GM12878 (cell line): Measurements from ENCODE around the gene DEXI. TPM values are rescaled to one million over a fixed set of nuclear protein-coding genes. Genes with fewer than 3 reads are reported as not detected.

Source experiments
- ASH2L ChIP-seq: fragments of 300-600, 200-600 bp; sonication (generic); IDR thresholded peaks from 2 replicates; pipeline ENCODE4 v1.6.1; 2017; ENCODE audit warnings: low read depth, mild to moderate bottlenecking, borderline replicate concordance
- BACH1 ChIP-seq: fragments of 450-650 bp; IDR thresholded peaks from 2 replicates; pipeline ENCODE4 v1.6.1; 2017; ENCODE audit warnings: mild to moderate bottlenecking, borderline replicate concordance
- BMI1 ChIP-seq: fragments of 450-650 bp; IDR thresholded peaks from 2 replicates; pipeline ENCODE4 v1.6.1; 2016; ENCODE audit warnings: mild to moderate bottlenecking, moderate library complexity, borderline replicate concordance
- IKZF2 ChIP-seq, 2 experiments: fragments of 450-650 bp; IDR thresholded peaks; 2 replicates each; pipeline ENCODE4 v1.6.1; 2017; ENCODE audit warnings: mild to moderate bottlenecking in 2 of 2, moderate library complexity in 2 of 2
- MTA2 ChIP-seq: fragments of 450-650 bp; IDR thresholded peaks from 2 replicates; pipeline ENCODE4 v1.6.1; 2016; ENCODE audit warnings: low read depth, mild to moderate bottlenecking, moderate library complexity
- MYB ChIP-seq: fragments of 150-350 bp; IDR thresholded peaks from 2 replicates; pipeline ENCODE4 v1.6.1; 2014; ENCODE audit warnings: mild to moderate bottlenecking, low read depth, low read length, borderline replicate concordance
- NFIC ChIP-seq: IDR thresholded peaks from 2 replicates; pipeline ENCODE4 v1.6.1; 2012; ENCODE audit warnings: low read depth, mild to moderate bottlenecking, inconsistent platforms, low read length, moderate library complexity
- NFYB ChIP-seq: IDR thresholded peaks from 2 replicates; pipeline ENCODE4 v1.6.1; 2011; ENCODE audit warnings: low read depth, mild to moderate bottlenecking, low read length, improper control_type of control experiment, moderate library complexity; ENCODE audit not compliant: insufficient read depth
- PML ChIP-seq: IDR thresholded peaks from 2 replicates; pipeline ENCODE4 v1.6.1; 2012; ENCODE audit warnings: low read length, inconsistent platforms
- POLR2AphosphoS2 ChIP-seq: IDR thresholded peaks from 2 replicates; pipeline ENCODE4 v1.6.1; 2011; ENCODE audit warnings: low read depth, mild to moderate bottlenecking, low read length, improper control_type of control experiment, moderate library complexity
- POU2F2 ChIP-seq: IDR thresholded peaks from 3 replicates; pipeline ENCODE4 v1.6.1; 2011; ENCODE audit warnings: low read depth, mild to moderate bottlenecking, low read length, borderline replicate concordance
- SIX5 ChIP-seq: IDR thresholded peaks from 2 replicates; pipeline ENCODE4 v1.6.1; 2011; ENCODE audit warnings: mild to moderate bottlenecking, low read depth, low read length, moderate library complexity; ENCODE audit not compliant: severe bottlenecking
- SP1 ChIP-seq: IDR thresholded peaks from one replicate; pipeline ENCODE4 v1.6.1; 2011; ENCODE audit warnings: low read depth, low read length
- TARDBP ChIP-seq: IDR thresholded peaks from 2 replicates; pipeline ENCODE4 v1.6.1; 2016; ENCODE audit warnings: borderline replicate concordance
- polyA plus RNA-seq, 11 experiments: library from polyadenylated mRNA; depleted of rRNA in 4 of 11; unstranded in 6 of 11; stranded (reverse) in 5 of 11; fragments of >200 nt; fragmentation: Nextera tagmentation in 4 of 11; fragmentation: Illumina TruSeq in 1 of 11; extraction: Ambion mirVana in 4 of 11; extraction: Trizol in 1 of 11; gene quantifications; 1 replicate in 1 of 11; 2 replicates in 10 of 11; pipeline versions ENCODE4 v1.2.1 to v1.2.3, GENCODE V29; 2011 to 2016; ENCODE audit warnings: inconsistent platforms in 2 of 11, missing spikeins in 2 of 11, low read depth in 1 of 11
- total RNA-seq, 4 experiments: library from RNA; depleted of rRNA in 3 of 4; stranded (reverse); fragments of >200 nt in 3 of 4; fragmentation: Illumina TruSeq in 1 of 4; extraction: Trizol in 1 of 4; gene quantifications; 2 replicates each; pipeline versions ENCODE4 v1.2.1 to v1.2.3, GENCODE V29; 2013 to 2021
- TF ChIP-seq, protein P1 (sequence below): fragments of 450-650 bp; formaldehyde crosslinking; IDR thresholded peaks from 2 replicates; pipeline ENCODE4 v1.4.0; 2020; ENCODE audit warnings: mild to moderate bottlenecking, moderate library complexity
- TF ChIP-seq, protein P2 (sequence below): fragments of 450-650 bp; conservative IDR thresholded peaks from 2 replicates; pipeline ENCODE4 v1.6.1; 2017; ENCODE audit warnings: mild to moderate bottlenecking, moderate library complexity
- TF ChIP-seq, protein P3 (sequence below): fragments of 450-650 bp; IDR thresholded peaks from 2 replicates; pipeline ENCODE4 v1.6.1; 2017; ENCODE audit warnings: mild to moderate bottlenecking, low read depth, inconsistent platforms; ENCODE audit not compliant: poor library complexity, severe bottlenecking
- TF ChIP-seq, protein P4 (sequence below): fragments of 450-650 bp; IDR thresholded peaks from 2 replicates; pipeline ENCODE4 v1.6.1; 2017; ENCODE audit warnings: borderline replicate concordance
- TF ChIP-seq, protein P5 (sequence below): fragments of 450-650 bp; IDR thresholded peaks from 2 replicates; pipeline ENCODE4 v1.6.1; 2017; ENCODE audit warnings: mild to moderate bottlenecking

Gene DEXI
- total and polyA plus RNA-seq, 10 of the 15 experiments (the other 5 are each of a cell fraction or from before 2014, with no cell fraction given), result 1.4 to 26.3 (median 18.4) TPM

DNA sequence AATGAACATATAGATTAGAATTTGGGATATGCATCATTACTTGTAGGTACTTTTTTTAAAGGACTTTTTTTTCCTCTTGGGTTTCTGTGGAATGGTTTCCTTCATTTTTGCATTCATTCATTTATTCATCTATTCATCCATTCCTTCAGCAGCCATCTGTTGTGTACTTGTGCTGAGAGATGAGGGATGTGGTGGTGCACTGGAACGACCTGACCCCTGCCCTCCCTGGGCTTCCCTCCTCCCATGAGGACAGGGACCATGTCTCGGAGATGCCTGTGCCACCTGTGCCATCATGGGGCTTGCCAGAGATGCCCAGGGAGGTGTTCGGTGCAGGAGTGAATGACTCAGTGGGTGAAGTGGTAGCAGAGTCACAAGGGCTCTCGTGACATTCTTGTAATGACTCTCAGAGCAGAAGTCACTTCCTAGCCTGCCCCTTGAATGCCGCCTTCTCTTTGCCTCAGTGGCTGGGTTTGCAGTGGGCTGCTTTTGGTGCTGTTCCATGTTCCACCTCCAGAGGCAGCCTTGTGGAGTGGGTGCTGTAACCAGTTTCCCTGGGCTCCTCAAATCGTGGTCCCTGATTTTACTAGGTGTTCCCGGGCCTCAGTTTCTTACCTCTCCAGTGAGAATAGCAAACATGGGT is 46.0 kb upstream of the DEXI start (continued):
- TF ChIP-seq, protein P1, sequence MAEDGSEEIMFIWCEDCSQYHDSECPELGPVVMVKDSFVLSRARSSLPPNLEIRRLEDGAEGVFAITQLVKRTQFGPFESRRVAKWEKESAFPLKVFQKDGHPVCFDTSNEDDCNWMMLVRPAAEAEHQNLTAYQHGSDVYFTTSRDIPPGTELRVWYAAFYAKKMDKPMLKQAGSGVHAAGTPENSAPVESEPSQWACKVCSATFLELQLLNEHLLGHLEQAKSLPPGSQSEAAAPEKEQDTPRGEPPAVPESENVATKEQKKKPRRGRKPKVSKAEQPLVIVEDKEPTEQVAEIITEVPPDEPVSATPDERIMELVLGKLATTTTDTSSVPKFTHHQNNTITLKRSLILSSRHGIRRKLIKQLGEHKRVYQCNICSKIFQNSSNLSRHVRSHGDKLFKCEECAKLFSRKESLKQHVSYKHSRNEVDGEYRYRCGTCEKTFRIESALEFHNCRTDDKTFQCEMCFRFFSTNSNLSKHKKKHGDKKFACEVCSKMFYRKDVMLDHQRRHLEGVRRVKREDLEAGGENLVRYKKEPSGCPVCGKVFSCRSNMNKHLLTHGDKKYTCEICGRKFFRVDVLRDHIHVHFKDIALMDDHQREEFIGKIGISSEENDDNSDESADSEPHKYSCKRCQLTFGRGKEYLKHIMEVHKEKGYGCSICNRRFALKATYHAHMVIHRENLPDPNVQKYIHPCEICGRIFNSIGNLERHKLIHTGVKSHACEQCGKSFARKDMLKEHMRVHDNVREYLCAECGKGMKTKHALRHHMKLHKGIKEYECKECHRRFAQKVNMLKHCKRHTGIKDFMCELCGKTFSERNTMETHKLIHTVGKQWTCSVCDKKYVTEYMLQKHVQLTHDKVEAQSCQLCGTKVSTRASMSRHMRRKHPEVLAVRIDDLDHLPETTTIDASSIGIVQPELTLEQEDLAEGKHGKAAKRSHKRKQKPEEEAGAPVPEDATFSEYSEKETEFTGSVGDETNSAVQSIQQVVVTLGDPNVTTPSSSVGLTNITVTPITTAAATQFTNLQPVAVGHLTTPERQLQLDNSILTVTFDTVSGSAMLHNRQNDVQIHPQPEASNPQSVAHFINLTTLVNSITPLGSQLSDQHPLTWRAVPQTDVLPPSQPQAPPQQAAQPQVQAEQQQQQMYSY (CRISPR knock-in tag), result no peak
- TF ChIP-seq, protein P2, sequence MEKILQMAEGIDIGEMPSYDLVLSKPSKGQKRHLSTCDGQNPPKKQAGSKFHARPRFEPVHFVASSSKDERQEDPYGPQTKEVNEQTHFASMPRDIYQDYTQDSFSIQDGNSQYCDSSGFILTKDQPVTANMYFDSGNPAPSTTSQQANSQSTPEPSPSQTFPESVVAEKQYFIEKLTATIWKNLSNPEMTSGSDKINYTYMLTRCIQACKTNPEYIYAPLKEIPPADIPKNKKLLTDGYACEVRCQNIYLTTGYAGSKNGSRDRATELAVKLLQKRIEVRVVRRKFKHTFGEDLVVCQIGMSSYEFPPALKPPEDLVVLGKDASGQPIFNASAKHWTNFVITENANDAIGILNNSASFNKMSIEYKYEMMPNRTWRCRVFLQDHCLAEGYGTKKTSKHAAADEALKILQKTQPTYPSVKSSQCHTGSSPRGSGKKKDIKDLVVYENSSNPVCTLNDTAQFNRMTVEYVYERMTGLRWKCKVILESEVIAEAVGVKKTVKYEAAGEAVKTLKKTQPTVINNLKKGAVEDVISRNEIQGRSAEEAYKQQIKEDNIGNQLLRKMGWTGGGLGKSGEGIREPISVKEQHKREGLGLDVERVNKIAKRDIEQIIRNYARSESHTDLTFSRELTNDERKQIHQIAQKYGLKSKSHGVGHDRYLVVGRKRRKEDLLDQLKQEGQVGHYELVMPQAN, result no peak
- TF ChIP-seq POLR2AphosphoS2 (no peak), SIX5 (no peak), TARDBP (no peak; the same call in 1 of the 2 replicates), MTA2 (peak; percentile 58; the same call in 1 of the 2 replicates), SP1 (no peak), IKZF2 (IDR thresholded peaks at IDR 0.05) (peak; percentile 74 to 81), BACH1 (peak; percentile 51; the same call in 1 of the 2 replicates), NFYB (no peak), PML (no peak), ASH2L (no peak), BMI1 (no peak), POU2F2 (no peak), NFIC (peak; percentile 47; the same call in 1 of the 2 replicates), MYB (no peak)
- TF ChIP-seq, protein P3, sequence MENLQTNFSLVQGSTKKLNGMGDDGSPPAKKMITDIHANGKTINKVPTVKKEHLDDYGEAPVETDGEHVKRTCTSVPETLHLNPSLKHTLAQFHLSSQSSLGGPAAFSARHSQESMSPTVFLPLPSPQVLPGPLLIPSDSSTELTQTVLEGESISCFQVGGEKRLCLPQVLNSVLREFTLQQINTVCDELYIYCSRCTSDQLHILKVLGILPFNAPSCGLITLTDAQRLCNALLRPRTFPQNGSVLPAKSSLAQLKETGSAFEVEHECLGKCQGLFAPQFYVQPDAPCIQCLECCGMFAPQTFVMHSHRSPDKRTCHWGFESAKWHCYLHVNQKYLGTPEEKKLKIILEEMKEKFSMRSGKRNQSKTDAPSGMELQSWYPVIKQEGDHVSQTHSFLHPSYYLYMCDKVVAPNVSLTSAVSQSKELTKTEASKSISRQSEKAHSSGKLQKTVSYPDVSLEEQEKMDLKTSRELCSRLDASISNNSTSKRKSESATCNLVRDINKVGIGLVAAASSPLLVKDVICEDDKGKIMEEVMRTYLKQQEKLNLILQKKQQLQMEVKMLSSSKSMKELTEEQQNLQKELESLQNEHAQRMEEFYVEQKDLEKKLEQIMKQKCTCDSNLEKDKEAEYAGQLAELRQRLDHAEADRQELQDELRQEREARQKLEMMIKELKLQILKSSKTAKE, result no peak
- TF ChIP-seq, protein P4, sequence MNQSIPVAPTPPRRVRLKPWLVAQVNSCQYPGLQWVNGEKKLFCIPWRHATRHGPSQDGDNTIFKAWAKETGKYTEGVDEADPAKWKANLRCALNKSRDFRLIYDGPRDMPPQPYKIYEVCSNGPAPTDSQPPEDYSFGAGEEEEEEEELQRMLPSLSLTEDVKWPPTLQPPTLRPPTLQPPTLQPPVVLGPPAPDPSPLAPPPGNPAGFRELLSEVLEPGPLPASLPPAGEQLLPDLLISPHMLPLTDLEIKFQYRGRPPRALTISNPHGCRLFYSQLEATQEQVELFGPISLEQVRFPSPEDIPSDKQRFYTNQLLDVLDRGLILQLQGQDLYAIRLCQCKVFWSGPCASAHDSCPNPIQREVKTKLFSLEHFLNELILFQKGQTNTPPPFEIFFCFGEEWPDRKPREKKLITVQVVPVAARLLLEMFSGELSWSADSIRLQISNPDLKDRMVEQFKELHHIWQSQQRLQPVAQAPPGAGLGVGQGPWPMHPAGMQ, result no peak
- TF ChIP-seq, protein P5, sequence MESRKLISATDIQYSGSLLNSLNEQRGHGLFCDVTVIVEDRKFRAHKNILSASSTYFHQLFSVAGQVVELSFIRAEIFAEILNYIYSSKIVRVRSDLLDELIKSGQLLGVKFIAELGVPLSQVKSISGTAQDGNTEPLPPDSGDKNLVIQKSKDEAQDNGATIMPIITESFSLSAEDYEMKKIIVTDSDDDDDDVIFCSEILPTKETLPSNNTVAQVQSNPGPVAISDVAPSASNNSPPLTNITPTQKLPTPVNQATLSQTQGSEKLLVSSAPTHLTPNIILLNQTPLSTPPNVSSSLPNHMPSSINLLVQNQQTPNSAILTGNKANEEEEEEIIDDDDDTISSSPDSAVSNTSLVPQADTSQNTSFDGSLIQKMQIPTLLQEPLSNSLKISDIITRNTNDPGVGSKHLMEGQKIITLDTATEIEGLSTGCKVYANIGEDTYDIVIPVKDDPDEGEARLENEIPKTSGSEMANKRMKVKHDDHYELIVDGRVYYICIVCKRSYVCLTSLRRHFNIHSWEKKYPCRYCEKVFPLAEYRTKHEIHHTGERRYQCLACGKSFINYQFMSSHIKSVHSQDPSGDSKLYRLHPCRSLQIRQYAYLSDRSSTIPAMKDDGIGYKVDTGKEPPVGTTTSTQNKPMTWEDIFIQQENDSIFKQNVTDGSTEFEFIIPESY, result no peak
